A673 (cell line): ENCODE results near the gene SLC52A1.

ENCODE experiments used
- CTCF ChIP-seq: fragments of 300-800, 200-600 bp; sonication (generic); conservative IDR thresholded peaks from 2 replicates; pipeline ENCODE4 v1.5.1; 2017; ENCODE audit warnings: low read depth, mild to moderate bottlenecking, antibody characterized with exemption, low read length, moderate library complexity, mixed read lengths
- EZH2 ChIP-seq: fragments of 200-600 bp; sonication (generic); IDR thresholded peaks from 2 replicates; pipeline ENCODE4 v1.6.1; 2017; ENCODE audit warnings: borderline replicate concordance, low read depth, mild to moderate bottlenecking, mixed read lengths, antibody characterized with exemption, low read length; ENCODE audit not compliant: poor library complexity, severe bottlenecking

DNA sequence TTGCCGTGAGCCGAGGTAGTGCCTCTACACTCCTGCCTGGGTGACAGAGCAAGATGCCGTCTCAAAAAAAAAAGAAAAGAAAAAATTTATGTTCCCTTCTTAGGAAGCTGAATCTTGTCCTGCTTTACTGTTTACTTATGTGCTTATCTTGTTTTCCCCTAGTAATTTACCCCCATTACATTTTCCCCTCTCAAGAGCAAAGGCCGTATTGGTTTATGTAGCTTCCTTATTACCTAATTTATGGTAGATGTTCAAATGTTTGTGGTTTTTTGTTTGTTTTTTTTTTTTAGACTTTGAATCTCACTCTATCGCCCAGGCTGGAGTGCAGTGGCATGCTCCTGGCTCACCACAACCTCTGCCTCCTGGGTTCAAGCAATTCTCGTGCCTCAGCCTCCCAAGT, 10.3 kb upstream of the SLC52A1 start:
- no peak for TF ChIP-seq CTCF
- TF ChIP-seq EZH2: no peak
